Measurements from ENCODE around the gene RNF144A. TPM values are rescaled to one million over a fixed set of nuclear protein-coding genes. Genes with fewer than 3 reads are reported as not detected.
A peak's percentile ranks its signal among the peaks of the same experiment; 100 is the strongest.

Gene RNF144A
- total and polyA plus RNA-seq, 2 donors from 2014 or later = 4.2 to 12.3 TPM

DNA sequence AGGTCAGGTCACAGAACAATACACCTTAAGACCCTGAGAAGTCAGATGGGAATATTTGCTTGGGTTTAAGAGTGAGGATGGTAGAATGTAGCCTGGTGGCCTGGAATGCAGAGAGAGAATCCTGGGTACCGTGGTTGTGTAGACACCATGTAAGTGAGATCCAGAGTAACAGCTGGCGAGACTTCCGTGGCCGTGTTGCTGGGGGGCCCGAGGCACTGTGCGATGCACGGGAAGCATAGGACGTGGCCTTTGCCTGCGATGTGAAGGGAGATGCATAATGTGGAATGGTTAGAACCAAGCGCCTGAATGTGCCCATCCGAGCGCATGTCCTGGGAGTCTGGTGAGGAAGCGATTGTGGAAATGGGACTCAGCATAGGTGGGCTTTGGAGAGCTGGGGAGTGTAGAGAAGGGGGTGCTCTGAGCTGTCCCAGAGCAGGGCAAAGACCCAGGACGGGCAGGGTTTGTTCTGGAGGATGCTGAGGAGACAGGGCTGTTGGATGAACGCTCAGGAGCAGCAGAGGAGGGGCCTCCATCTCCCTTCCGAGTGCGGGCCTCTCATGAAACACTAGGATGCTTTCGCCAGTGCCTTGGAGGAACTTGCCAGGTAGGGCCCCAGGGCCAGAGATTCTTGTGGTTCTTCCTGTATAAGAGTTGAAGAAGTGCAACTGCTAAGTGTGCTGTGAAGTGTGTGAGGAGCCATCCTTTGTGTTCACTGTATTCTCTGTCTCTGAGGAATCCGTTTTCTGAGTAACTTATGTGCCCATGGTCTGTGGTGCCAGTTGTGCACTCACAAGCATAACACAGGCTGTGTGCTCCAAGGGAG is 7.1 kb downstream of the RNF144A start:
- H3K27me3 ChIP-seq (ENCODE audit: control insufficient read depth, insufficient read depth, low read length) = no peaks in the 10 kb centered on the region
- no peaks in the 10 kb centered on the region for H3K36me3 ChIP-seq (ENCODE audit: control insufficient read depth in 2 of 3, insufficient read depth in 3 of 3, low read length in 3 of 3)
- TF ChIP-seq, protein P1, sequence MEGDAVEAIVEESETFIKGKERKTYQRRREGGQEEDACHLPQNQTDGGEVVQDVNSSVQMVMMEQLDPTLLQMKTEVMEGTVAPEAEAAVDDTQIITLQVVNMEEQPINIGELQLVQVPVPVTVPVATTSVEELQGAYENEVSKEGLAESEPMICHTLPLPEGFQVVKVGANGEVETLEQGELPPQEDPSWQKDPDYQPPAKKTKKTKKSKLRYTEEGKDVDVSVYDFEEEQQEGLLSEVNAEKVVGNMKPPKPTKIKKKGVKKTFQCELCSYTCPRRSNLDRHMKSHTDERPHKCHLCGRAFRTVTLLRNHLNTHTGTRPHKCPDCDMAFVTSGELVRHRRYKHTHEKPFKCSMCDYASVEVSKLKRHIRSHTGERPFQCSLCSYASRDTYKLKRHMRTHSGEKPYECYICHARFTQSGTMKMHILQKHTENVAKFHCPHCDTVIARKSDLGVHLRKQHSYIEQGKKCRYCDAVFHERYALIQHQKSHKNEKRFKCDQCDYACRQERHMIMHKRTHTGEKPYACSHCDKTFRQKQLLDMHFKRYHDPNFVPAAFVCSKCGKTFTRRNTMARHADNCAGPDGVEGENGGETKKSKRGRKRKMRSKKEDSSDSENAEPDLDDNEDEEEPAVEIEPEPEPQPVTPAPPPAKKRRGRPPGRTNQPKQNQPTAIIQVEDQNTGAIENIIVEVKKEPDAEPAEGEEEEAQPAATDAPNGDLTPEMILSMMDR (IDR thresholded peaks at IDR 0.05; ENCODE audit: borderline replicate concordance, extremely low read depth, insufficient read depth) = no peak
- H3K9me3 ChIP-seq (ENCODE audit: control insufficient read depth in 2 of 3, insufficient read depth in 1 of 3, low read length in 3 of 3) = no peaks in the 10 kb centered on the region
- no peak overlapping the region for H3K27ac ChIP-seq (ENCODE audit: low read depth in 2 of 2, low read length in 2 of 2)
- intact Hi-C loops (cut with DNase I) = no loop called here
- H3K9ac ChIP-seq (ENCODE audit: low read length in 3 of 3) = no peak overlapping the region
- H3K4me1 ChIP-seq (ENCODE audit: control insufficient read depth in 2 of 3, insufficient read depth in 2 of 3, low read depth in 1 of 3, low read length in 3 of 3) = peaks cover 17 to 27% (median 25%) of the 10 kb centered on the region in 3 donors
- FAIRE-seq (no peak), DNase-seq (no peak)
- H3K4me3 ChIP-seq (ENCODE audit: low read length in 3 of 3) = no peak overlapping the region

DNA sequence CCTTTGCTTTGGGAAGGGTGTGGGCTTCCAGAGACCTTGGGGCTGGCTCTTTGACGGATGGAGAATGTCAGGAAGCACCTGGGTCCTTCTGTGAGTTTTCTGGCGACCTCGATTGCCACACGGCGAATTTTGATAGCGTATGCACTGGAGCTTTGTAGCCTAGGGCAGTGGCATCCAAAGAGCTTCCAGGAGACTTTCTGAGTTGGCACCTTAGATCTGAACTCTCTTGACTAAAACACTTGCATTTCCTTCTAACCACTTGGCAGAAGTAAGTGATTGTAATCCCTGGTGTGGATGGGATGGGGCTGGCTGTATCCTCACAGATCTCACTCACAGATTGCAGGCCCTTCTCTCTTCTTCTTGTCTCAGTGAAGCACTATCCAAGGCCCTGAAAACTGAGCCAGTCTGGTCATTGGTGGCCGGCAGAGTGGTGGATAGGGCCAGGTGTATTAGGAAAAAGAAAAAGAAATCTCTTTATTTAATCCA is 7.8 kb downstream of the RNF144A start:
- H3K4me1 ChIP-seq (ENCODE audit: control insufficient read depth in 2 of 3, insufficient read depth in 2 of 3, low read depth in 1 of 3, low read length in 3 of 3) = peaks cover 17 to 27% (median 25%) of the 10 kb centered on the region in 3 donors
- TF ChIP-seq, protein P1 (IDR thresholded peaks at IDR 0.05; ENCODE audit: borderline replicate concordance, extremely low read depth, insufficient read depth) = no peak
- DNase-seq (no peak), FAIRE-seq (no peak)
- H3K36me3 ChIP-seq (ENCODE audit: control insufficient read depth in 2 of 3, insufficient read depth in 3 of 3, low read length in 3 of 3) = no peaks in the 10 kb centered on the region
- intact Hi-C loops (cut with DNase I) = no loop called here
- no peak overlapping the region for H3K27ac ChIP-seq (ENCODE audit: low read depth in 2 of 2, low read length in 2 of 2)
- no peaks in the 10 kb centered on the region for H3K9me3 ChIP-seq (ENCODE audit: control insufficient read depth in 2 of 3, insufficient read depth in 1 of 3, low read length in 3 of 3)
- no peak overlapping the region for H3K4me3 ChIP-seq (ENCODE audit: low read length in 3 of 3)
- H3K27me3 ChIP-seq (ENCODE audit: control insufficient read depth, insufficient read depth, low read length) = no peaks in the 10 kb centered on the region
- no peak overlapping the region for H3K9ac ChIP-seq (ENCODE audit: low read length in 3 of 3)

DNA sequence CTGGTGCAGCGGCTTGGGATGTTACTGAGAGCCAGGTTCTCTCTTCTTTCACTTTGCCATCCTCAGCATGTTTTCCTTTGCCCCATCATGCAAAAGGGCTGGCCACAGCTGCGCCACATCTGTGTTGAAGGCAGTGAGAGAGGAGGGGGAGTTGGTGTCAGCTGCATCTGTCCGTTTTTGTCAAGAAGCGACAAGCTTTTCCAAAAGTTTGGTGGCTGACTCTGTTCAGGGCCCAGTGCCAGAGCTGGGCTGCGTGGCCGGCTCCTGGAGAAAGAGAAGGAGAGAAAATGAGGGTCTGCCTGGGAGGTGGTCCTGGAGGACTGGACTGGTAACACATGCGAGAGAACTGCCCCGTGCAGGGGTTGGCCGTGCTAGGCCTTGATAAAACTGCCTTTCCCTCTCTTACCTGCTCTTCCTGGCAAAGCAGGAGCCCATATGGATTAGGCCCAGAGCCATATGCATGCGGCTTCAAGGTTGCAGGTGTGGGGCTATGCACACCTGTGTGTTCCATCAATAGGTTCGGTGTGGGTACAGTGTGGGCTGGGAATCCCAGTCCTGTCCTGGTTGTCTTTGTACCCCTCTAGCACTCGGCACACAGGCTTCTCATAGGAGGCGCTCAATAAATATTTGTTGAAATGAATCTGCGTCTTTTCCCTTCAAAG is 9.0 kb downstream of the RNF144A start:
- DNase-seq (peak in 1 of 5 donors; percentile 50), FAIRE-seq (no peak)
- no peaks in the 10 kb centered on the region for H3K9me3 ChIP-seq (ENCODE audit: control insufficient read depth in 2 of 3, insufficient read depth in 1 of 3, low read length in 3 of 3)
- no peak overlapping the region for H3K4me3 ChIP-seq (ENCODE audit: low read length in 3 of 3)
- no peaks in the 10 kb centered on the region for H3K36me3 ChIP-seq (ENCODE audit: control insufficient read depth in 2 of 3, insufficient read depth in 3 of 3, low read length in 3 of 3)
- TF ChIP-seq, protein P1 (IDR thresholded peaks at IDR 0.05; ENCODE audit: borderline replicate concordance, extremely low read depth, insufficient read depth) = no peak
- peaks cover 16 to 25% (median 16%) of the 10 kb centered on the region in 3 donors for H3K4me1 ChIP-seq (ENCODE audit: control insufficient read depth in 2 of 3, insufficient read depth in 2 of 3, low read depth in 1 of 3, low read length in 3 of 3)
- H3K27ac ChIP-seq (ENCODE audit: low read depth in 2 of 2, low read length in 2 of 2) = no peak overlapping the region
- H3K9ac ChIP-seq (ENCODE audit: low read length in 3 of 3) = no peak overlapping the region
- intact Hi-C loops (cut with DNase I) = no loop called here
- no peaks in the 10 kb centered on the region for H3K27me3 ChIP-seq (ENCODE audit: control insufficient read depth, insufficient read depth, low read length)

All from kidney (tissue), 14 donors.